HepG2 (cell line): ENCODE results near the gene PHB1. TPM values are rescaled to one million over a fixed set of nuclear protein-coding genes. Genes with fewer than 3 reads are reported as not detected.

Experiments
- ATAC-seq: fragments of 200-7000 bp; cut with Tn5 transposase; 3 replicates; pipeline ENCODE4 v1.9.1; 2020; ENCODE audit warnings: mild to moderate bottlenecking, moderate library complexity
- BruUV-seq: library from RNA; stranded (reverse); fragments of 400-500 nt; replicated peaks from 2 replicates; lab custom pipeline; 2021; lab: Mats Ljungman, UMichigan
- CTCF ChIA-PET: fragments of 300-600 bp; formaldehyde crosslinking; extraction: SDS; loops from one replicate; lab custom pipeline; 2021; ENCODE audit warnings: low total read pairs, inconsistent platforms, low intra/inter-chr PET ratio; lab: Yijun Ruan, JAX
- POLR2A ChIA-PET: fragments of 350-600 bp; sonication (Branson Sonifier 250); formaldehyde crosslinking; loops from one replicate; lab custom pipeline; 2020; ENCODE audit warnings: antibody characterized with exemption, inconsistent platforms; lab: Yijun Ruan, JAX
- DNase-seq: peaks from one replicate; pipeline ENCODE4 v3.0.0-alpha.2; 2015; ENCODE audit warnings: low spot score
- FAIRE-seq: peaks from 3 replicates; lab custom pipeline; 2011; peaks lifted over from hg19 to GRCh38; lab: Jason Lieb, UNC
- H2AFZ ChIP-seq: one replicate; pipeline ENCODE4 v1.6.1; 2011; ENCODE audit warnings: low read length, inconsistent platforms
- H3K27ac ChIP-seq: fragments of 300-600 bp; 3 replicates; pipeline ENCODE4 v1.8.0; 2011; ENCODE audit warnings: mixed run types, mild to moderate bottlenecking, mixed read lengths, low read length, inconsistent platforms; ENCODE audit not compliant: insufficient read depth; ENCODE audit errors: extremely low read length
- H3K27me3 ChIP-seq, 2 experiments: fragments of 200-600 bp in 1 of 2; 2 replicates in 1 of 2; 3 replicates in 1 of 2; pipeline versions ENCODE4 v1.6.0 to v1.8.0; 2011; ENCODE audit warnings: low read length in 2 of 2, mild to moderate bottlenecking in 2 of 2, moderate library complexity in 2 of 2, inconsistent platforms in 1 of 2; ENCODE audit not compliant: insufficient read depth in 2 of 2, control insufficient read depth in 1 of 2
- H3K36me3 ChIP-seq, 2 experiments: fragments of 200-600 bp in 1 of 2; replicated peaks in 1 of 2; 2 replicates in 1 of 2; 3 replicates in 1 of 2; pipeline versions ENCODE4 v1.5.1 to v1.8.0; 2011; ENCODE audit warnings: low read length in 2 of 2, inconsistent platforms in 1 of 2; ENCODE audit not compliant: insufficient read depth in 2 of 2, control insufficient read depth in 1 of 2
- H3K4me1 ChIP-seq: 2 replicates; pipeline ENCODE4 v1.5.1; 2012; ENCODE audit warnings: low read length, inconsistent platforms; ENCODE audit not compliant: insufficient read depth
- H3K4me2 ChIP-seq: 2 replicates; pipeline ENCODE4 v1.6.0; 2011; ENCODE audit warnings: low read depth, low read length, inconsistent platforms
- H3K4me3 ChIP-seq, 3 experiments: fragments of 200-600 bp in 1 of 3; sonication (generic), shearing (Covaris generic) in 1 of 3; replicated peaks in 1 of 3; 2 replicates each; pipeline ENCODE4 v1.5.1; 2011 to 2016; ENCODE audit warnings: low read length in 3 of 3, inconsistent platforms in 2 of 3, low read depth in 2 of 3, mild to moderate bottlenecking in 2 of 3, control low read depth in 1 of 3, mixed read lengths in 1 of 3; ENCODE audit not compliant: insufficient read depth in 1 of 3
- H3K79me2 ChIP-seq: one replicate; pipeline ENCODE4 v1.6.1; 2011; ENCODE audit warnings: low read length, inconsistent platforms; ENCODE audit not compliant: insufficient read depth
- H3K9ac ChIP-seq: 2 replicates; pipeline ENCODE4 v1.6.0; 2011; ENCODE audit warnings: mild to moderate bottlenecking, low read depth, low read length, inconsistent platforms; ENCODE audit not compliant: insufficient read depth
- H3K9me3 ChIP-seq: 2 replicates; pipeline ENCODE4 v1.5.1; 2012; ENCODE audit warnings: mild to moderate bottlenecking, low read length
- H4K20me1 ChIP-seq: 2 replicates; pipeline ENCODE4 v1.6.0; 2011; ENCODE audit warnings: inconsistent platforms, mild to moderate bottlenecking, low read length, moderate library complexity; ENCODE audit not compliant: insufficient read depth
- GTF2F1 ChIP-seq: fragments of 150-350 bp; IDR thresholded peaks from 2 replicates; pipeline ENCODE4 v1.6.1; 2014; ENCODE audit warnings: low read length
- SIN3B ChIP-seq: fragments of 150-350 bp; IDR thresholded peaks from 2 replicates; pipeline ENCODE4 v1.6.1; 2014; ENCODE audit warnings: low read length
- SIX1 ChIP-seq: sonication (generic); formaldehyde crosslinking; IDR thresholded peaks from 2 replicates; pipeline ENCODE4 v1.4.0; 2020; ENCODE audit warnings: missing genetic modification reagents, borderline replicate concordance
- ZNF670 ChIP-seq: sonication (generic); formaldehyde crosslinking; IDR thresholded peaks from 2 replicates; pipeline ENCODE4 v1.8.0; 2022; ENCODE audit warnings: mild to moderate bottlenecking, missing genetic modification reagents, borderline replicate concordance
- WGBS: methylation state at CpG from one replicate; pipeline ENCODE4 v1.1.6; 2017; ENCODE audit warnings: low lambda C conversion rate; 5-methylcytosine and 5-hydroxymethylcytosine counted together
- in situ Hi-C: cut with HindIII; loops from 2 replicates; pipeline ENCODE4 v1.10.0; 2017; ENCODE audit warnings: low pct_unique_long_range_greater_than_20kb; ENCODE audit not compliant: extremely low pct_ligation_motif_present
- intact Hi-C: fragments of 100-400 bp; cut with micrococcal nuclease; formaldehyde crosslinking; loops from one replicate; pipeline ENCODE4 v1.10.0; 2022; ENCODE audit not compliant: unreplicated experiment
- polyA plus RNA-seq, 8 experiments: library from polyadenylated mRNA; depleted of rRNA in 3 of 8; stranded (reverse) in 7 of 8; unstranded in 1 of 8; fragments of >200 nt; fragmentation: Illumina TruSeq in 4 of 8; extraction: Trizol in 4 of 8; gene quantifications; 2 replicates each; pipeline versions ENCODE4 v1.2.1 to v1.2.3, GENCODE V29; 2011 to 2016; ENCODE audit warnings: low read depth in 4 of 8, missing spikeins in 1 of 8, mixed read lengths in 1 of 8; ENCODE audit not compliant: insufficient read depth in 1 of 8
- total RNA-seq, 5 experiments: library from RNA; depleted of rRNA; stranded (reverse); fragments of >200 nt; fragmentation: Illumina TruSeq; extraction: Trizol; gene quantifications; 2 replicates each; pipeline ENCODE4 v1.2.3, GENCODE V29; 2016; ENCODE audit warnings: low read depth in 1 of 5
- TF ChIP-seq, protein P1 (sequence below): sonication (generic); formaldehyde crosslinking; IDR thresholded peaks from one replicate; pipeline ENCODE4 v1.5.1; 2020; ENCODE audit warnings: mild to moderate bottlenecking, missing genetic modification reagents; ENCODE audit errors: not compliant biosample characterization
- TF ChIP-seq, protein P2 (sequence below): sonication (generic); formaldehyde crosslinking; conservative IDR thresholded peaks from 2 replicates; pipeline ENCODE4 v1.8.1; 2023; ENCODE audit warnings: missing genetic modification reagents

Gene PHB1
- total and polyA plus RNA-seq, 2 of the 13 experiments (the other 11 are each of a cell fraction or from before 2014, with no cell fraction given) = 515 to 688 TPM

DNA sequence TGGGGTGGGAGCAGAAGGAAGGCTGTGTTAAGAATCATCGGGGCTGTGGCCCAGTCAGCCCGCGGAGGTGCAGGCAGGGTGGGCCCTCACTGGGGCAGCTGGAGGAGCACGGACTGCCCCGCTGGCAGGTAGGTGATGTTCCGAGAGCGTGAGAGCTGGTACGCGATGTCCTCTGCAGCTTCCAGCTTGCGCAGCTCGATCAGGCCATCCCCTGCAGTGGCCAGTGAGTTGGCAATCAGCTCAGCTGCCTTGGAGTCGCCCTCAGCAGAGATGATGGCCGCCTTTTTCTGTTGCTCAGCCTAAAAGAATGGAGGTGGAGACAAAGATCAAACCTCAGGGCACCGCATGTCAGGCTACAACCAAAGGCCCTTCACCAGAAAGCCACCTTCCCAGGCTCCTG is 9.8 kb downstream of the PHB1 start:
- TF ChIP-seq SIN3B = no peak
- no peak for TF ChIP-seq SIX1 (CRISPR knock-in tag)
- TF ChIP-seq, protein P1, sequence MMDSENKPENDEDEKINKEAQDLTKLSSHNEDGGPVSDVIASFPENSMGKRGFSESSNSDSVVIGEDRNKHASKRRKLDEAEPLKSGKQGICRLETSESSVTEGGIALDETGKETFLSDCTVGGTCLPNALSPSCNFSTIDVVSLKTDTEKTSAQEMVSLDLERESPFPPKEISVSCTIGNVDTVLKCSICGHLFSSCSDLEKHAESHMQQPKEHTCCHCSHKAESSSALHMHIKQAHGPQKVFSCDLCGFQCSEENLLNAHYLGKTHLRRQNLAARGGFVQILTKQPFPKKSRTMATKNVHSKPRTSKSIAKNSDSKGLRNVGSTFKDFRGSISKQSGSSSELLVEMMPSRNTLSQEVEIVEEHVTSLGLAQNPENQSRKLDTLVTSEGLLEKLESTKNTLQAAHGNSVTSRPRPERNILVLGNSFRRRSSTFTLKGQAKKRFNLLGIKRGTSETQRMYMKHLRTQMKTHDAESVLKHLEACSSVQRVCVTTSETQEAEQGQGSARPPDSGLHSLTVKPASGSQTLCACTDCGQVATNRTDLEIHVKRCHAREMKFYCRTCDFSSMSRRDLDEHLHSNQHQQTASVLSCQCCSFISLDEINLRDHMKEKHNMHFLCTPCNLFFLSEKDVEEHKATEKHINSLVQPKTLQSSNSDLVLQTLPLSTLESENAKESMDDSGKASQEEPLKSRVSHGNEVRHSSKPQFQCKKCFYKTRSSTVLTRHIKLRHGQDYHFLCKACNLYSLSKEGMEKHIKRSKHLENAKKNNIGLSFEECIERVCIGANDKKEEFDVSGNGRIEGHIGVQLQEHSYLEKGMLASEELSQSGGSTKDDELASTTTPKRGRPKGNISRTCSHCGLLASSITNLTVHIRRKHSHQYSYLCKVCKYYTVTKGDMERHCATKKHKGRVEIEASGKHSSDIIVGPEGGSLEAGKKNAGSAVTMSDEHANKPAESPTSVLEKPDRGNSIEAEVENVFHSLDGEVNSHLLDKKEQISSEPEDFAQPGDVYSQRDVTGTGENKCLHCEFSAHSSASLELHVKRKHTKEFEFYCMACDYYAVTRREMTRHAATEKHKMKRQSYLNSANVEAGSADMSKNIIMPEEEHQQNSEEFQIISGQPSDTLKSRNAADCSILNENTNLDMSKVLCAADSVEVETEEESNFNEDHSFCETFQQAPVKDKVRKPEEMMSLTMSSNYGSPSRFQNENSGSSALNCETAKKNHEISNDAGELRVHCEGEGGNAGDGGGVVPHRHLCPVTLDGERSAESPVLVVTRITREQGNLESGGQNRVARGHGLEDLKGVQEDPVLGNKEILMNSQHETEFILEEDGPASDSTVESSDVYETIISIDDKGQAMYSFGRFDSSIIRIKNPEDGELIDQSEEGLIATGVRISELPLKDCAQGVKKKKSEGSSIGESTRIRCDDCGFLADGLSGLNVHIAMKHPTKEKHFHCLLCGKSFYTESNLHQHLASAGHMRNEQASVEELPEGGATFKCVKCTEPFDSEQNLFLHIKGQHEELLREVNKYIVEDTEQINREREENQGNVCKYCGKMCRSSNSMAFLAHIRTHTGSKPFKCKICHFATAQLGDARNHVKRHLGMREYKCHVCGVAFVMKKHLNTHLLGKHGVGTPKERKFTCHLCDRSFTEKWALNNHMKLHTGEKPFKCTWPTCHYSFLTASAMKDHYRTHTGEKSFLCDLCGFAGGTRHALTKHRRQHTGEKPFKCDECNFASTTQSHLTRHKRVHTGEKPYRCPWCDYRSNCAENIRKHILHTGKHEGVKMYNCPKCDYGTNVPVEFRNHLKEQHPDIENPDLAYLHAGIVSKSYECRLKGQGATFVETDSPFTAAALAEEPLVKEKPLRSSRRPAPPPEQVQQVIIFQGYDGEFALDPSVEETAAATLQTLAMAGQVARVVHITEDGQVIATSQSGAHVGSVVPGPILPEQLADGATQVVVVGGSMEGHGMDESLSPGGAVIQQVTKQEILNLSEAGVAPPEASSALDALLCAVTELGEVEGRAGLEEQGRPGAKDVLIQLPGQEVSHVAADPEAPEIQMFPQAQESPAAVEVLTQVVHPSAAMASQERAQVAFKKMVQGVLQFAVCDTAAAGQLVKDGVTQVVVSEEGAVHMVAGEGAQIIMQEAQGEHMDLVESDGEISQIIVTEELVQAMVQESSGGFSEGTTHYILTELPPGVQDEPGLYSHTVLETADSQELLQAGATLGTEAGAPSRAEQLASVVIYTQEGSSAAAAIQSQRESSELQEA = no peak
- TF ChIP-seq ZNF670 (CRISPR knock-in tag) = no peak
- TF ChIP-seq, protein P2, sequence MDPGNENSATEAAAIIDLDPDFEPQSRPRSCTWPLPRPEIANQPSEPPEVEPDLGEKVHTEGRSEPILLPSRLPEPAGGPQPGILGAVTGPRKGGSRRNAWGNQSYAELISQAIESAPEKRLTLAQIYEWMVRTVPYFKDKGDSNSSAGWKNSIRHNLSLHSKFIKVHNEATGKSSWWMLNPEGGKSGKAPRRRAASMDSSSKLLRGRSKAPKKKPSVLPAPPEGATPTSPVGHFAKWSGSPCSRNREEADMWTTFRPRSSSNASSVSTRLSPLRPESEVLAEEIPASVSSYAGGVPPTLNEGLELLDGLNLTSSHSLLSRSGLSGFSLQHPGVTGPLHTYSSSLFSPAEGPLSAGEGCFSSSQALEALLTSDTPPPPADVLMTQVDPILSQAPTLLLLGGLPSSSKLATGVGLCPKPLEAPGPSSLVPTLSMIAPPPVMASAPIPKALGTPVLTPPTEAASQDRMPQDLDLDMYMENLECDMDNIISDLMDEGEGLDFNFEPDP (CRISPR knock-in tag) = 0 out of 2 replicates have a peak, but pooled peaks have one; percentile 73
- TF ChIP-seq GTF2F1 = no peak

More for the DNA sequence above, 9.8 kb downstream of the PHB1 start:
- Histone ChIP-seq H3K79me2 (no peaks in the 10 kb centered on the region), H3K27ac (no peak overlapping the region), H3K9me3 (no peaks in the 10 kb centered on the region), H2AFZ (no peak overlapping the region), H3K36me3 (peaks cover 41 to 64% of the 10 kb centered on the region in 2 experiments), H3K4me3 (no peak overlapping the region), H3K4me2 (no peak overlapping the region), H4K20me1 (0 out of 2 replicates have a peak, but pooled peaks cover 5% of the 10 kb centered on the region), H3K9ac (no peak overlapping the region), H3K27me3 (no peaks in the 10 kb centered on the region), H3K4me1 (peaks cover 27% of the 10 kb centered on the region)
- no peak for ATAC-seq
- WGBS = 98% methylated on average over 14 of the region's 14 CpGs
- POLR2A ChIA-PET = no interaction called here
- no TSS peak for BruUV-seq
- no peak for FAIRE-seq
- intact Hi-C loops = loop anchor here (5.0 to 10.0 kb wide), 2 partner anchors 52 to 90 kb away; partner anchors contain the start of gene NGFR
- in situ Hi-C loops = no loop called here
- DNase-seq = no peak
- CTCF ChIA-PET = no interaction called here
